HG03469 (cell line): ENCODE measurements around the gene POTEB2.
"Not testable (repeated sequence)": the region's sequence is repeated elsewhere in the genome, so short reads cannot be mapped to it uniquely, and the experiment has no call there.

ENCODE experiments used
- ATAC-seq: cut with Tn5 transposase; IDR thresholded peaks from one replicate; pipeline ENCODE4 v1.9.1; 2021; ENCODE audit warnings: mild to moderate bottlenecking, moderate library complexity, moderate number of reproducible peaks; ENCODE audit not compliant: unreplicated experiment

POTEB2 gene

DNA sequence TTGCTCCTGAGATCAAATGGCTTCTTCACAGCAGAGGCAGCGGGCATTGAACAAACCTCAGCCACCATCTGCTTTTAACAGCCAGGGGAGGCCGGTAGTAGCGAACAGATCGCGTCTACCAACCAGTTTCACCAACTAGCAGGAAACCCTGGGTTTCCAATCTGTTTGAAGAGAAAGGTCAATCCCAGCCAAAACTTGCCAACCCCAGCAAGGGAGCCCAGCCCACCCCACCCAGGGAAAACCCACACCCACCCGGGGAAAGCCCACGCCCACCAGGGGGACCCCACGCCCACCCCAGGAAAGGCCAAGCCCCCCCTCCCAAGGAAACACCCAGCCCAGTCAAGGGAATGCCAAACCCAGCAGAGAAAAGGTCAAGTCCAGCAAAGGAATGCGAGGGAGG lies at the start of gene POTEB2:
TSS of gene POTEB2 (minus strand) at position 101 of the 400 bp plus-strand sequence. CDS start at position 68, 33 bp downstream.
- not testable (repeated sequence) for ATAC-seq

DNA sequence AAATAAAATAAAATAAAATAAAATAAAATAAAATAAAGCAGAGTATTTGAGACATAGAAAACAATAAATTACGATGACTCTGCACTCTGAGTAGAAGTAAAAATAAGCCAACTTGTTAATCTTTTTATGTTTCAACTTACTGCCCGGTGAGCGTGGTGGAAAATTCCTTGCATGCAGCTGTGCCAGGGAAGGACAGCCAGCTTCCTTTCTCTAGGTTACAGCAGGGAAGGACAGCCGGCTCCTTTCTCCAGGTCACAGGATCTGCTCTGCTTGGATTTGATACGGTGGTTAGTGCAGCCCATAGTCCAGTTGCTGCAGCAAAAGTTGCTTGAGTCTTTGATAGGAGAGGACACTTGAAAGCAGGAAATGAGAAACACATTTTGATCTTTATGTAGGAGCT lies 13.8 kb upstream of the POTEB2 start:
- ATAC-seq: not testable (repeated sequence)

DNA sequence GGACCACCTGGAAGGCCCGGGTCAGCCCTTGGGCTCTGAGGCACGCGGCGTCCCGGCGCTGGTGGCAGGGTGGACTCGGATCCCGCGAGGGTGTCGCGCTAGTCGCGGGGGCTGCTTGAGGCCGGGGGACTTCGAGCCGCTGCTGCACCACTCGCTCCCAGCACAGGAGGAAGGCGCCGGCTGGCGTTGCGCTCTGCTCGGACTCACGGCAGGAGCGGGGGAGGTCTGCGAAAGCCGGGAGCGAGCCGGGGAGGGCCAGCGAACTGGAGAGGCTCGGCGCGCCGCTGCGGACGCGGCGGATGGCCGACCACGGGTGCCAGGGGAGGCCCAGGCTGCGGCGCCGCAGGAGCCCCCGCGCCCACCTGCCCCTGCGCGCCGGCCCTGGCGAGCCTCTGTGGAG lies 12.3 kb upstream of the POTEB2 start:
- ATAC-seq: not testable (repeated sequence)

DNA sequence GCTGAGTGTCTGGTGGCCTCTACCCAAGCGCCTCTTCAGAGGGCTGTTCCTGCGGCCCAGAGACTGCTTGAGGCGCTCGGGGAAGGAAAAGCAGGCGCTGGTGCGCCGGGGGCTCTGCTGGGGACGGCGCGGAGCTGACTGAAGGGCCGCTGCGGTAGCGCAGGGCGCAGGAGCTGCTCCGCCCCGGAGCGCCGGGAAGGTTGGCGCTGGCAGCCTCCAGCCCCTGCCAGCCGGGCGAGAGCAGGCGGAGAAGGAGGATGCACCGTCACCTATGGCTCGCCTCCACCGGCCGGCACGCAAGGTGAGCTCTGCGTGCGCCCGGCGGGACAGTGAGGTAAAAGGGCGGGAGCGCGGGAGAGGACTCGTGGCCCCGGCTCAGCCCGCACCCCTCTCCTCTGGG lies 11.7 kb upstream of the POTEB2 start:
- not testable (repeated sequence) for ATAC-seq
